HG02973 (cell line): ENCODE data around the gene INHBA.

Source experiments
- ATAC-seq: cut with Tn5 transposase; IDR thresholded peaks from one replicate; pipeline ENCODE4 v1.9.1; 2021; ENCODE audit warnings: moderate library complexity; ENCODE audit not compliant: unreplicated experiment

The INHBA gene

GRCh38 chr7:41711283-41712064 lies 8.6 kb upstream of the INHBA start:
- ATAC-seq, result no peak

- ATAC-seq, result no peak
These were observed 7.9 kb upstream of the INHBA start for GRCh38 chr7:41710838-41711237.

- ATAC-seq, result no peak
These were observed 6.7 kb upstream of the INHBA start for GRCh38 chr7:41709621-41710020.

GRCh38 chr7:41708581-41709358 lies 5.9 kb upstream of the INHBA start:
- no peak for ATAC-seq

- ATAC-seq, result no peak
These were observed 3.5 kb upstream of the INHBA start for GRCh38 chr7:41706228-41706930.

- ATAC-seq, result peak; percentile 96
These were observed 2.4 kb upstream of the INHBA start for GRCh38 chr7:41705109-41705901.

GRCh38 chr7:41701068-41701941 lies 1.6 kb downstream of the INHBA start:
- no peak for ATAC-seq

GRCh38 chr7:41700044-41700471 lies 2.8 kb downstream of the INHBA start:
- no peak for ATAC-seq

- no peak for ATAC-seq
These were observed 3.4 kb downstream of the INHBA start for GRCh38 chr7:41699516-41699915.

- ATAC-seq, result no peak
These were observed 4.2 kb downstream of the INHBA start for GRCh38 chr7:41698726-41699125.

GRCh38 chr7:41698114-41698513 lies 4.8 kb downstream of the INHBA start:
- ATAC-seq, result no peak

GRCh38 chr7:41696323-41696916 lies 6.5 kb downstream of the INHBA start:
- no peak for ATAC-seq

GRCh38 chr7:41695661-41696322 lies 7.1 kb downstream of the INHBA start:
- ATAC-seq, result no peak

- ATAC-seq, result no peak
These were observed 8.4 kb downstream of the INHBA start for GRCh38 chr7:41694495-41694894.

GRCh38 chr7:41693150-41693997 lies 9.5 kb downstream of the INHBA start:
- ATAC-seq, result no peak

GRCh38 chr7:41692251-41692650 lies 10.6 kb downstream of the INHBA start:
- ATAC-seq, result no peak

GRCh38 chr7:41691286-41692190 lies 11.4 kb downstream of the INHBA start:
- ATAC-seq, result no peak
